ENCODE data around the gene CSF1.

Gene CSF1

GRCh38 chr1:109873278-109874175 is 37.1 kb upstream of the CSF1 start:
- DNase-seq (ENCODE audit: low read depth): peak; percentile 89
- TF ChIP-seq CTCF (conservative IDR thresholded peaks at IDR 0.05; ENCODE audit: control insufficient read depth, insufficient read depth, low read depth, low read length): no peak
- no peak overlapping the region for H3K4me3 ChIP-seq (ENCODE audit: control insufficient read depth, low read depth, low read length)

GRCh38 chr1:109874445-109874844 is 36.2 kb upstream of the CSF1 start:
- H3K4me3 ChIP-seq (ENCODE audit: control insufficient read depth, low read depth, low read length): no peak overlapping the region
- no peak for TF ChIP-seq CTCF (conservative IDR thresholded peaks at IDR 0.05; ENCODE audit: control insufficient read depth, insufficient read depth, low read depth, low read length)
- DNase-seq (ENCODE audit: low read depth): no peak

- no peak for TF ChIP-seq CTCF (conservative IDR thresholded peaks at IDR 0.05; ENCODE audit: control insufficient read depth, insufficient read depth, low read depth, low read length)
- no peak overlapping the region for H3K4me3 ChIP-seq (ENCODE audit: control insufficient read depth, low read depth, low read length)
- no peak for DNase-seq (ENCODE audit: low read depth)
Observed at GRCh38 chr1:109875874-109876273, 34.8 kb upstream of the CSF1 start.

- H3K4me3 ChIP-seq (ENCODE audit: control insufficient read depth, low read depth, low read length): no peak overlapping the region
- TF ChIP-seq CTCF (conservative IDR thresholded peaks at IDR 0.05; ENCODE audit: control insufficient read depth, insufficient read depth, low read depth, low read length): no peak
- peak; percentile 56 for DNase-seq (ENCODE audit: low read depth)
Observed at GRCh38 chr1:109876617-109877316, 33.9 kb upstream of the CSF1 start.

- no peak overlapping the region for H3K4me3 ChIP-seq (ENCODE audit: control insufficient read depth, low read depth, low read length)
- TF ChIP-seq CTCF (conservative IDR thresholded peaks at IDR 0.05; ENCODE audit: control insufficient read depth, insufficient read depth, low read depth, low read length): peak; percentile 44
- DNase-seq (ENCODE audit: low read depth): peak; percentile 95
Observed at GRCh38 chr1:109877317-109877771, 33.3 kb upstream of the CSF1 start.

- H3K4me3 ChIP-seq (ENCODE audit: control insufficient read depth, low read depth, low read length): no peak overlapping the region
- DNase-seq (ENCODE audit: low read depth): no peak
- TF ChIP-seq CTCF (conservative IDR thresholded peaks at IDR 0.05; ENCODE audit: control insufficient read depth, insufficient read depth, low read depth, low read length): no peak
Observed at GRCh38 chr1:109877776-109878175, 32.9 kb upstream of the CSF1 start.

Measured in fibroblast of mammary gland (primary cell).